GM18499 (cell line): ENCODE measurements around the gene BCAS4.
"Not testable (repeated sequence)": the region's sequence is repeated elsewhere in the genome, so short reads cannot be mapped to it uniquely, and the experiment has no call there.

Source experiments
- ATAC-seq: cut with Tn5 transposase; IDR thresholded peaks from one replicate; pipeline ENCODE4 v1.9.1; 2021; ENCODE audit warnings: moderate number of reproducible peaks; ENCODE audit not compliant: insufficient read depth, unreplicated experiment

The BCAS4 gene

DNA sequence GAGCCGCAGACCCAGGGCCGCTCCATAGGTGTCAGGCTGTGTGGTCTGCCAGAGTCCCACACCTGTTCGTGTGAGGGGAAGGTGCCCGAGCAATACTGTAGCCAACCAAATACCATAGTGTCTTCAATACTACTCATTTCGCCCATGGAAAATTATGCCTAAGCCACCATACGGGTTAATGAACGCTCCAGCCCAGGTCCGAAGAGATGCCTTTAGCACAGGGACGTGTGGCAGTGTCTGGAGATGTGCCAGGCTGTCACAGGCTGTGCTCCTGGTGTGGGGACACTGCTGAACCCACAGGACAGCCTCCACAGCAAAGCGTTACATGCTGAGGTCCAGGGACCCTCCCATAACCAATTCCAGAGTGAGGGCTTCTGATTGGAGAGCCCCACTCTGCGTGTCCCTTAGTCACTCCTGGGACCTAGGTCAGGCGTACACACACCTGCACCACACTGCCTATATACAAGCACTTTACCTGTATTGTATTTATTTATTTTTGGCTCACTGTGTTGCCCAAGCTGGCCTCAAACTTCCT is 25.2 kb upstream of the BCAS4 start:
- ATAC-seq: not testable (repeated sequence)

GRCh38 chr20:50771419-50772080 is 23.3 kb upstream of the BCAS4 start:
- ATAC-seq: not testable (repeated sequence)

DNA sequence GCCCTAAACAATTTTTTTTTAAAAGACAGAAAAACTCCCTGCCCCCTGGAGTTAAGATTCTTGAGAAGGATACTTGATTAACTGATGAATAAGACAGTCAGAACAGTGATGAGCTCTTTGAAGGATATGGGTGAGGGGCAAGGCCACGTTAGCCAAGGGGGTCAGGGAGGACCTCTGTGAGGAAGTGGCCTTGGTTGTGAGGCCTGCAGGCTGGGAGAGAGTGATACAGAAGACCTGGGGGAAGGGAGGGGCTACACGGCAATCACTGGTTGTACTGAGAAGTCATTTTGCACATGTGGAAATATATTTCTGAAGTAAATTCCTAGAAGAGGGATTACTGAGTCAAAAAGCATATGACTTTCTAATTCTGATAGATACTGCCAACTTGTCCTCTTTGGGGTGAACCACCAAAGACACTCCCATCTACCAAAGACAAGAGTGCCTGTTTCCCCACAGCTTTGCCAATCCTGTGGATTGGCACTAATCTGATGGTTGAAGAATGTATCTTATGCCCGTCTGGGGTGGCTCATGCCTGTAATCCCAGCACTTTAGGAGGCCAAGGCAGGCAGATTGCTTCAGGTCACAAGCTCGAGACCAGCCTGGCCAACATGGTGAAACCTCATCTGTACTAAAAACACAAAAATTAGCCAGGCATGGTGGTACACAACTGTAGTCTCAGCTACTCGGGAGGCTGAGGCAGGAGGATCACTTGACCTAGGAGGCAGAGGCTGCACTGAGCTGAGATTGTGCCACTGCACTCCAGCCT is 22.3 kb upstream of the BCAS4 start:
- ATAC-seq: no peak

- ATAC-seq: no peak
Measured at GRCh38 chr20:50774515-50774914, 20.3 kb upstream of the BCAS4 start.

DNA sequence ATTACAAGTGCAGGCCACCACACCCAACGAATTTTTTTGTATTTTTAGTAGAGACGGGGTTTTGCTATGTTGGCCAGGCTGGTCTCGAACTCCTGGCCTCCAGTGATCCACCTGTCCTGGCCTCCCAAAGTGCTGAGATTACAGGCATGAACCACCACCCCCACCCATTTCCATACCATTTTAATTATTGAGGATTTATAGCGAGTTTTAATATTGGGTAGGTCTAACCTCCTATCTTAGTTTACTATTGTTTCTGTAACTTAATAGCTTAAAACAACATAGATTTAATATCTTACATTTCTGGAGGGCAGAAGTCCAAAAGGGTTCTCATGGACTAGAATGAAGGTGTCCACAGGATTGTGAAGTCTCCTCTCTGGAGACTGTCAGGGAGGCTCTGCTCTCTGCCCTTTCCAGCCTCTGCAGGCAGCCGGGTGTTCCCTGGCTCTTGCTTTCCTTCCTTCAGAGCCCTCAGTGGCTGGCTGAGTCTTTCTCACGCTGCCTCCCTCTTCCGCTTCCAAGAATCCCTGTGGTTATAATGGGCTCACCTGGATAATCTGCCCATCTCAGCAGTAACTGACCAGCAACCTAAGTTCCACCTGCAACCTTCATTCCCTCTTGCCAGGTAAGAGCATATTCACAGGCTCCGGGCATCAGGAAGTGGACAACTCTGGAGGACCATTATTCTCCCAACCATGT is 18.6 kb upstream of the BCAS4 start:
- ATAC-seq: no peak

DNA sequence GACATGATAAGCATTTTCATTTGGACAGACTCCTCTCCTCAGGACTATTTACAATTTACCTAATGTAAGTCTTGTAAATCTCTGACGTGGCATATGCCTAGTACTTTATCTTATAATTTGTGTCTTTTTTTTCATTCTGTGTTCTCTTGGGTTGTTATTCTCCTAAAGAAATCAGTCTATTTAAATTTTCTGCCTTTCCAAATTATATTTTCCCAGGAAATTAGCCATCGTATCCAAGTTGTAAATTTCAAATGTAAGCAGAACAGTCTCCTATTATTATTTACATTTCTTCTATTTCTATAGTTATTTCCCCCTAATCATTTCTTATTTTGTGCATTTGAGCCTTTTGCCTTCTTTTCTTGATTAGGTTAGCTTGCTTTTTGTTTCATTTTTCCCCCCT is 17.5 kb upstream of the BCAS4 start:
- no peak for ATAC-seq

GRCh38 chr20:50778994-50779393 is 15.9 kb upstream of the BCAS4 start:
- ATAC-seq: not testable (repeated sequence)

- ATAC-seq: no peak
Measured at GRCh38 chr20:50783390-50783789, 11.5 kb upstream of the BCAS4 start.

DNA sequence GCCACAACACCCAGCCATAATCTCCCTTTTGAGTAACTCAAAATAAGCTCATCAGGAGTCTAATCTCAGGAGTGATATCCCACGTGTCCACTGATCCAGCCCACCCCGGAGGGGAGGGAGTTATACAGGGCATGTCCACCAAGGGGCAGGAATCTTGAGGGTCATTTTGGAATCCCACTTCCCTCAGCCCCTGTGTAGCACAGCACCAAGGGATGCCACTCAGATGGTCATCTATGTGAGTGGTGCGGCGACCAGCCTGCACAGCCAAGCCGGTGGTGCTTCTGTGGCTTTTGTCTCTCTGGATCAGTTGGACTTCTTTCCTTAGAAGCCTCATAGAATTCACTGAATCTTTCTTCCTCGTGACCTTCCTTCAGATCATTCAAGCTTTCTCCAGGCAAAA is 11.0 kb upstream of the BCAS4 start:
- ATAC-seq: no peak

DNA sequence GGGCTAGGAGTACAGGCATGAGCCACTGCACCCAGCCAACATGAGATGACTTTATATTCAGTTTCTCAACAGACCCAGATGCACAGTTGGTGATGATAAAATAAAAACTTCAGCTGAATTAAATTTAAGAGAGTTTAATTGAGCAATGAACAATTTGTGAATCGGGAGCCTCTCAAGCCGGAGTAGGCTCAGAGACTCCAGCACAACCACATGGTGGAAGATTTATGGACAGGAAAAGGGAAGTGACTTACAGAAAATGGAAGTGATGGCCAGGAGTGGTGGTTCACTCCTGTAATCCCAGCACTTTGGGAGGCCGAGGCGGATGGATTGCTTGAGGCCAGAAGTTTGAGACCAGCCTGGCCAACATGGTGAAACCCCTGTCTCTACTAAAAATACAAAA is 10.4 kb upstream of the BCAS4 start:
- no peak for ATAC-seq

GRCh38 chr20:50786703-50787102 is 8.2 kb upstream of the BCAS4 start:
- no peak for ATAC-seq

GRCh38 chr20:50787181-50787580 is 7.7 kb upstream of the BCAS4 start:
- ATAC-seq: no peak

- no peak for ATAC-seq
Measured at GRCh38 chr20:50788045-50788991, 6.5 kb upstream of the BCAS4 start.

DNA sequence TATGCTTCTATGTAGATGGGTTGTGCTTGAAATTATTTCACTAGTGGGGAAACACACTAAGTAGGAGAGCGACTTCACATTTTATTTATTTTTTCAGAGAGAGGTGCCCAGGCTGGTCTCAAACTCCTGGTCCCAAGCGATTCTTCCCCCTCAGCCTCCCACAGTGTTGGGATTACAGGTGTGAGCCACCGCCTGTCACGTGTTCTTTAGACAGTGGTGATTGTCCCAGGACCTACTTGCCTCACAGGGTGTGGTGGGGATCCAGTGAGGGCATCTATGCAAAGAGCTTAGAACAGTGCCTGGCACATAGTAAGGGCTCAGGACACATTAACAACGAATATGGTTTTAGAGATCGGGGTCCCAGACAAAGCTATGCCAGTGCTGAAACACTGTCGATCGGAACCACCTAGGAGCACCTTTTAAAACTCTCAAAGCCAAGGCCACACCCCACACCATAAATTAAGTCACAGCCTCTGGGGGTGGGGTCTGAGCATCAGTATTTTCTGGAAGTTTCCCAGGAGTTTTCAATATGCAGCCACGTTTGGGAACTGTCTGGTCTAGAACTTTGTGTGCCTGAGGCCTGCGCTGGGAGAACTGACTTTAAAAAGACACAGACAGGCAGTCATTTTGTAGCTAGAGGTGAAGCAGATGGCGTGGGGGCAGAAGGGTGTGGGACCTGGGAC is 4.8 kb upstream of the BCAS4 start:
- no peak for ATAC-seq

DNA sequence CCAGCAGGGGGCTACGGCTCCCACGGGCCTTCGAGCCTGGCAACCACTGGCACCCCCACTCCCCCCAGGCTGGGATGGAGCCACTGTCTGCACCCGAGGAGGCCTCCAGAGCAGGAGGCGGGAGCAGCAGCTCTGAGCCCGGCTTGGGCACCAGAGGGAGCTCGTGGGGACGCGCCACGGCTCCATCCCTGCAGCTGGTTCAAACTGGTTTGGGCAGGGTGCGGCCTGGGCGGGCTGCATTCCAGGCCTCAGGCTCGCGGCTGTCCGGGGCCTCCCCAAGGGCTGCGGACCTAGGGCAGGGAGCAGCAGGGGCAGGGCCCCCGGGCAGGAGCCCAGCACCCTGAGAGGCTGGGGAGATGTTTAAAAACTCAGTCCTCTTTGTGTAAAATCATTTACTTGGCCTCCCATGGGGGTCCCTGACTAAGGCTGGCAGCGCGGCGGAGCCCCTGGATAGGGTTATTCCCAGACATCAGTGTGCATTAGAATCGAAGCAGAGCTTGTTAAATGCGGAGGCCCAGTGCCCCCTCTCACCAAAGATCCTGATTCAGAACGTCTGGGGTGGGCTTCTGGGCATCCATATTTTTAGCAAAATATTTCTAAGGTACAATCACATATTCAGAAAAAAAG is 4.1 kb upstream of the BCAS4 start:
- peak; percentile 43 for ATAC-seq

DNA sequence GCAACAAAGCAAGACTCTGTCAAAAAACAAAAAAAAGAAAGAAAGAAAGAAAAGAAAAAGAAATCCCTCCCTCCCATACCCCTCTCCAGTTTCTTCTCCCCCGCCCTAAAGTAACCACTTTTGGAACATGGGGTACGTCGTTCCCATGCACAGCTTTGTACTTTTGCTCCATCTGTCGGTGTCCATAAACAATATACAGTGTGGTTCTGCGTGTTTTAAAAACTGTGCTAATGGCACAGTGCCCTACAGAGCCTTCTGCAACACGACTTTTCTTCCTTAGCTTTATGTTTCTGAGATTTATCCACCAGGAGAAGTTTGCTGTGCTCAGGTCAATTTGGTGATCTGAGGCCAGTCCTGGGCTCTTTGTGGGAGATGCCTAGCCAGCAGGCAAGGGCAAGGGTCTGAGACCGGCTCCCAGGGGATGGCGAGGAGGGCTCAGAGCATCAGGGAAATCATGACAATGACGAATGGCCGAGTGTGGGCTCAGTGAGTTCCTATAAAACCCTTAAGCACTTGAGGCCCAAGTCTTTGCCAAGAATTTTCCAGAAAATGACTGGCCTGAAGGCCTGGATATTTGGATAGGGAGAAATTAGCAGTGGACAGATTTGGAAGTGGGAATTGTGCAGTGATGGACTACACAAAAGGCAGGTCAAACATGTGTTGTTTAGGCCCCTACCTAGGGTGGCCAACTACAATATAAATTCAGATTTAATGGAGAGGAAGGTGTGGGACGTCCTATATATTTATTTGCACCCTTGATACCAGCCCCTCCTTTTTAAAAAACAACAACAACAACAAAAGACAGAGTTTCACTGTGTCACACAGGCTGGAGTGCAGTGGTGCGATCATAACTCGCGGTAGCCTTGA is 1.9 kb upstream of the BCAS4 start:
- ATAC-seq: no peak

DNA sequence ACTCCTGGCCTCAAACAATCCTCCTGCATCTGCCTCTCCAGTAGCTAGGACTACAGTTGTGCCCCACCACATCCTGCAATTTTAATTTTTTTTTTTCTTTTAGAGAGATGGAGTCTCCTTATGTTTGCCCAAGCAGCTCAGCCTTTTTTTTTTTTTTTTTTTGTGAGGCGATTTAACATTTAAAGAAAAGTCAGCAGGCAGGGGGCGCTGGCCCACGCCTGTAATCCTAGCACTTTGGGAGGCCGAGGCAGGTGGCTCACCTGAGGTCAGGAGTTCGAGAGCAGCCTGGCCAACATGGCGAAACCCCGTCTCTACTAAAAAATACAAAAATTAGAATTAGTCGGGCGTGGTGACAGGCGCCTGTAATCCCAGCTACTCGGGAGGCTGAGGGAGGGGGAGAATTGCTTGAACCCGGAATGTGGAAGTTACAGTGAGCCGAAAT is 1.3 kb upstream of the BCAS4 start:
- ATAC-seq: not testable (repeated sequence)
